IPS DF 6.9 (cell line): Measurements from ENCODE around the gene BEGAIN.
"Not testable (repeated sequence)": the region's sequence is repeated elsewhere in the genome, so short reads cannot be mapped to it uniquely, and the experiment has no call there.

Experiments
- DNase-seq: peaks from one replicate; pipeline ENCODE4 v3.0.0-alpha.2; 2013; ENCODE audit warnings: low read depth, low spot score
- H3K27ac ChIP-seq: one replicate; pipeline ENCODE4 v1.5.1; 2013; ENCODE audit warnings: low read length, control low read depth
- H3K27me3 ChIP-seq: 2 replicates; pipeline ENCODE4 v1.6.1; 2013; ENCODE audit warnings: mild to moderate bottlenecking, low read length; ENCODE audit not compliant: control insufficient read depth, insufficient read depth
- H3K36me3 ChIP-seq: 2 replicates; pipeline ENCODE4 v1.6.1; 2013; ENCODE audit warnings: low read length; ENCODE audit not compliant: control insufficient read depth, insufficient read depth
- H3K4me1 ChIP-seq: 2 replicates; pipeline ENCODE4 v1.6.1; 2013; ENCODE audit warnings: low read length; ENCODE audit not compliant: control insufficient read depth, insufficient read depth
- H3K4me3 ChIP-seq: 2 replicates; pipeline ENCODE4 v1.5.1; 2013; ENCODE audit warnings: mild to moderate bottlenecking, low read length
- H3K9me3 ChIP-seq: 2 replicates; pipeline ENCODE4 v1.6.1; 2013; ENCODE audit warnings: low read length, inconsistent platforms; ENCODE audit not compliant: control insufficient read depth, insufficient read depth
- WGBS: extraction: QIAGEN DNeasy Blood & Tissue Kit; methylation state at CpG from one replicate; pipeline ENCODE4 v1.1.7; 2013; ENCODE audit warnings: mixed read lengths, missing lambda C conversion rate; ENCODE audit not compliant: insufficient read length, insufficient coverage; 5-methylcytosine and 5-hydroxymethylcytosine counted together

The BEGAIN gene

DNA sequence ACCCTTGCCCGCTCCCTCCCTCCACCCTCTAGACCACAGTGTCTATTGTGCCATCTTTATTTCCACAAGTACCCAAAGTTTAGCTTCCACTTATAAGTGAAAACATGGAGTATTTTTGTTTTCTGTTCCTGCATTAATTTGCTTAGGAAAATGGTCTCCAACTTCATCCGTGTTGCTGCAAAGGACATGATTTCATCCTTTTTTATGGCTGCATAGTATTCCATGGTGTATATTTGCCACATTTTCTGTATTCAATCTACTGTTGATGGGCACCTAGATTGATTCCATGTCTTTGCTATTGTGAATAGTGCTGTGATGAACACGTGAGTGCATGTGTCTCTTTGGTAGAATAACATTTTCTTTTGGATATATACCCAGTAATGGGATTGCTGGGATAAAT, 81.2 kb downstream of the BEGAIN start:
- H3K27ac ChIP-seq, H3K9me3 ChIP-seq, DNase-seq, H3K27me3 ChIP-seq, H3K4me1 ChIP-seq, H3K4me3 ChIP-seq, H3K36me3 ChIP-seq: not testable (repeated sequence)
- no CpG with 5 or more reads among the region's 3 CpGs for WGBS

DNA sequence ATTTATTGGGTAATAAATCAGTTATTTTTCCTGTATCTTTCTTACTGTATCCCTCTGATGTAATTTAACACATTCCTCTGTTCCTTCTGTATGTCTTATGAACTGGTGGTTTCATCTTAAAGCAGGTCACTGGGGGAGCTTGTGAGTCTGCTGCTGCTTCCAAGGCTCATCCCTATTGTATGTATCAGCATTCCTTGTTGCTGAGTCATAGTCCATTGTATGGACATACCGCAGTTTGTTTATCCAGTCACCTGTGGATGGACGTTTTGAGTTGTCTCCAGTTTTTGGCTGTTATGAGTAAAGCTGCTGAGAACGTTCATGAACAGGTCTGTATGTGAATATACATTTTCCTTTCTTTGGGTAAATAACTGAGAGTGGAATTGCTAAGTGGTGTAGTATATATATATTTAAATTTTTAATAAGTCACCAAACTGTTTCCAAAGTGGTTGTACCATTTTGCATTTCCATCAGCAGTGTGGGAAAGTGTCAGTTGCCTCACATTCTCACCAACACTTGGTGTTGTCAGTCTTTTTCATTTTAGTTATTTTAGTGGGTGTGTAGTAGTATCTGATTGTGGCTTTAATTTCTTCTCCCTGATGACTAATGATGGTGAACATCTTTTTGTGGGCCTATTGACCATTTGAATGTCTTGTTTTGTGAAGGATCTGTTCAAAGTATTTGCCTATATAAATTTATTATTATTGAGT, 82.7 kb downstream of the BEGAIN start:
- Histone ChIP-seq H3K27ac (no peak overlapping the region), H3K4me3 (no peak overlapping the region), H3K27me3 (no peaks in the 10 kb centered on the region), H3K9me3 (no peaks in the 10 kb centered on the region), H3K4me1 (no peaks in the 10 kb centered on the region; the same call in 1 of the 2 replicates), H3K36me3 (no peaks in the 10 kb centered on the region)
- no peak for DNase-seq
- WGBS = no CpG with 5 or more reads among the region's 3 CpGs

DNA sequence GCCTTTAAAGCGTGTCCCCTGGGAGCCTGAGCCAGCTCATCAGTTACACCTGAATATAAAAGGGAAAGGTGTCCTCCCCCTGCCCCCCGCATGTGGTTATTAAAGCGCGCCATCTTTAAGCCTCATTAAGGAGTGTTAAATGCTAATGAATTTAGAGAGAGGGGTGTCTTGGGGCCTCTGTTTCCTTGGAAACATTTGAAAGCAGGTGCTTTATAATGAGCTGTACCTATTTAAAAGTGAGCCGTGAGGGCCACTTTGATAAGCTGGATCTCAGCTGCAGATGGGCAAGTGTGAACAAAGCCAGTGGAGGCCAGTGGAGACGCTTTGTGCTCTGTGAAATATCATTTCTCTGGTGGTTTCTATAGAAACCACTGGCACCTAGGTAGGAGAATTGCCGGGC, 84.0 kb downstream of the BEGAIN start:
- WGBS = no CpG with 5 or more reads among the region's 7 CpGs
- Histone ChIP-seq H3K27ac (no peak overlapping the region), H3K27me3 (no peaks in the 10 kb centered on the region), H3K36me3 (no peaks in the 10 kb centered on the region), H3K4me1 (no peaks in the 10 kb centered on the region; the same call in 1 of the 2 replicates), H3K4me3 (no peak overlapping the region), H3K9me3 (no peaks in the 10 kb centered on the region)
- no peak for DNase-seq

- no CpG with 5 or more reads among the region's 10 CpGs for WGBS
- H3K9me3 ChIP-seq = no peaks in the 10 kb centered on the region
- no peaks in the 10 kb centered on the region; the same call in 1 of the 2 replicates for H3K4me1 ChIP-seq
- no peaks in the 10 kb centered on the region for H3K27me3 ChIP-seq
- H3K27ac ChIP-seq = no peak overlapping the region
- DNase-seq = no peak
- no peaks in the 10 kb centered on the region for H3K36me3 ChIP-seq
- H3K4me3 ChIP-seq = no peak overlapping the region
Observed at GRCh38 chr14:100502622-100503220, 84.5 kb downstream of the BEGAIN start.

- H3K36me3 ChIP-seq = no peaks in the 10 kb centered on the region
- no peaks in the 10 kb centered on the region for H3K9me3 ChIP-seq
- no peaks in the 10 kb centered on the region; the same call in 1 of the 2 replicates for H3K4me1 ChIP-seq
- H3K27ac ChIP-seq = no peak overlapping the region
- no peaks in the 10 kb centered on the region for H3K27me3 ChIP-seq
- H3K4me3 ChIP-seq = no peak overlapping the region
- no CpG with 5 or more reads among the region's 9 CpGs for WGBS
- no peak for DNase-seq
Observed at GRCh38 chr14:100500128-100500527, 87.1 kb downstream of the BEGAIN start.

GRCh38 chr14:100498068-100498467, 89.1 kb downstream of the BEGAIN start:
- DNase-seq = no peak
- no CpG with 5 or more reads among the region's 9 CpGs for WGBS
- Histone ChIP-seq H3K4me1 (no peaks in the 10 kb centered on the region; the same call in 1 of the 2 replicates), H3K27me3 (no peaks in the 10 kb centered on the region), H3K4me3 (no peak overlapping the region), H3K36me3 (no peaks in the 10 kb centered on the region), H3K27ac (no peak overlapping the region), H3K9me3 (no peaks in the 10 kb centered on the region)

GRCh38 chr14:100495917-100496316, 91.3 kb downstream of the BEGAIN start:
- WGBS = no CpG with 5 or more reads among the region's 2 CpGs

GRCh38 chr14:100494645-100495044, 92.6 kb downstream of the BEGAIN start:
- H3K27me3 ChIP-seq = no peaks in the 10 kb centered on the region
- WGBS = no CpG with 5 or more reads among the region's 4 CpGs
- no peak overlapping the region for H3K27ac ChIP-seq
- no peaks in the 10 kb centered on the region for H3K4me1 ChIP-seq
- no peaks in the 10 kb centered on the region for H3K9me3 ChIP-seq
- no peak overlapping the region for H3K4me3 ChIP-seq
- H3K36me3 ChIP-seq = no peaks in the 10 kb centered on the region
- no peak for DNase-seq

More at GRCh38 chr14:100495917-100496316, 91.3 kb downstream of the BEGAIN start:
- DNase-seq = no peak
- no peaks in the 10 kb centered on the region for H3K27me3 ChIP-seq
- no peaks in the 10 kb centered on the region for H3K36me3 ChIP-seq
- H3K4me1 ChIP-seq = no peaks in the 10 kb centered on the region; the same call in 1 of the 2 replicates
- H3K27ac ChIP-seq = no peak overlapping the region
- no peaks in the 10 kb centered on the region for H3K9me3 ChIP-seq
- no peak overlapping the region for H3K4me3 ChIP-seq

DNA sequence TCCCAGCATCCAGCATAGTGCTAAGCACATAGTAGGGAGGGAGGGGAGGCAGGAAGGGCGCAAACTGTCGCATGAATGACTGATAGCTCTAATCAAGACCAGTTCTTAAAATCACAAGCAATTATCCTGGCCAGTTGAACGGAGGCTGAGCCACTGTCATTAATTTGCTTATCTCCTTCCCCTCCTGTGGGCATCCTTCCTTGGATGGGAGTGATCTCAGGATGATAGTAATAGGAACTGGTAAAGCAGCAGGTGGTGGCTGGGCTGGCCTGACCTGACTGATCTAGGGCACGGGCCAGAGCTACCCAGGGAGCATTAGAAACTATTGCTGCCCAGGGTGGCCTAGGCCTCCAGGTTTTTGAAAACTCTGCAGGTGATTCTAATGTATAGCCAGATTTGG, 97.0 kb downstream of the BEGAIN start:
- no peaks in the 10 kb centered on the region for H3K9me3 ChIP-seq
- DNase-seq = no peak
- no CpG with 5 or more reads among the region's 4 CpGs for WGBS
- H3K36me3 ChIP-seq = no peaks in the 10 kb centered on the region
- no peak overlapping the region for H3K27ac ChIP-seq
- H3K4me3 ChIP-seq = no peak overlapping the region
- H3K27me3 ChIP-seq = no peaks in the 10 kb centered on the region
- H3K4me1 ChIP-seq = 0 out of 2 replicates have a peak, but pooled peaks cover 1% of the 10 kb centered on the region

- no peak for DNase-seq
- Histone ChIP-seq H3K27ac (no peak overlapping the region), H3K4me3 (no peak overlapping the region), H3K27me3 (no peaks in the 10 kb centered on the region), H3K4me1 (0 out of 2 replicates have a peak, but pooled peaks cover 1% of the 10 kb centered on the region), H3K9me3 (no peaks in the 10 kb centered on the region), H3K36me3 (no peaks in the 10 kb centered on the region)
- no CpG with 5 or more reads among the region's 7 CpGs for WGBS
Observed at GRCh38 chr14:100488057-100488456, 99.2 kb downstream of the BEGAIN start.

GRCh38 chr14:100487304-100487703, 99.9 kb downstream of the BEGAIN start:
- Histone ChIP-seq H3K9me3 (no peaks in the 10 kb centered on the region), H3K27me3 (no peaks in the 10 kb centered on the region), H3K27ac (no peak overlapping the region), H3K4me3 (no peak overlapping the region), H3K36me3 (no peaks in the 10 kb centered on the region), H3K4me1 (0 out of 2 replicates have a peak, but pooled peaks cover 1% of the 10 kb centered on the region)
- no peak for DNase-seq
